Peyer's patch (tissue), 4 donors: ENCODE data around the gene ASPSCR1. TPM values are rescaled to one million over a fixed set of nuclear protein-coding genes. Genes with fewer than 3 reads are reported as not detected.
A peak's percentile ranks its signal among the peaks of the same experiment; 100 is the strongest.

Experiments
- DNase-seq, 3 donors: peaks; one replicate each; pipeline ENCODE4 v3.0.0-alpha.2; 2017 to 2019
- H3K27ac ChIP-seq, 4 donors: fragments of 200-600 bp; sonication (generic); one replicate each; pipeline ENCODE4 v1.5.1; 2016 to 2019
- H3K27me3 ChIP-seq, 2 donors: fragments of 200-600 bp; sonication (generic); one replicate each; pipeline ENCODE4 v1.5.1; 2019
- H3K36me3 ChIP-seq, 3 donors: fragments of 200-600 bp; sonication (generic); one replicate each; pipeline ENCODE4 v1.5.1; 2016 to 2019
- H3K4me1 ChIP-seq, 4 donors: fragments of 200-600 bp; sonication (generic); one replicate each; pipeline ENCODE4 v1.5.1; 2016 to 2019
- H3K4me3 ChIP-seq, 4 donors: fragments of 200-600 bp; sonication (generic); 1 replicate in 3 of 4; 2 replicates in 1 of 4; pipeline ENCODE4 v1.5.1; 2016 to 2019; ENCODE audit warnings: mild to moderate bottlenecking in 1 of 4
- H3K9me3 ChIP-seq, 4 donors: fragments of 200-600 bp; sonication (generic); one replicate each; pipeline ENCODE4 v1.5.1; 2016 to 2019; ENCODE audit warnings: mild to moderate bottlenecking in 1 of 4
- POLR2A ChIP-seq, 2 donors: fragments of 450-650 bp; IDR thresholded peaks; one replicate each; pipeline ENCODE4 v1.5.1; 2017; ENCODE audit warnings: antibody characterized with exemption in 2 of 2, mild to moderate bottlenecking in 2 of 2, moderate library complexity in 2 of 2
- total RNA-seq, 4 donors: library from RNA; depleted of rRNA; stranded (reverse); fragments of >200 nt; gene quantifications; one replicate each; pipeline ENCODE4 v1.1.0, GENCODE V29; 2016
- TF ChIP-seq, protein P1 (sequence below), 6 experiments: fragments of 450-650 bp in 4 of 6; fragments of 200-600 bp in 2 of 6; sonication (generic) in 1 of 6; IDR thresholded peaks; one replicate each; pipeline ENCODE4 v1.5.1; 2017 to 2019; ENCODE audit warnings: antibody characterized with exemption in 6 of 6, mild to moderate bottlenecking in 3 of 6, moderate library complexity in 1 of 6

The ASPSCR1 gene, protein sequence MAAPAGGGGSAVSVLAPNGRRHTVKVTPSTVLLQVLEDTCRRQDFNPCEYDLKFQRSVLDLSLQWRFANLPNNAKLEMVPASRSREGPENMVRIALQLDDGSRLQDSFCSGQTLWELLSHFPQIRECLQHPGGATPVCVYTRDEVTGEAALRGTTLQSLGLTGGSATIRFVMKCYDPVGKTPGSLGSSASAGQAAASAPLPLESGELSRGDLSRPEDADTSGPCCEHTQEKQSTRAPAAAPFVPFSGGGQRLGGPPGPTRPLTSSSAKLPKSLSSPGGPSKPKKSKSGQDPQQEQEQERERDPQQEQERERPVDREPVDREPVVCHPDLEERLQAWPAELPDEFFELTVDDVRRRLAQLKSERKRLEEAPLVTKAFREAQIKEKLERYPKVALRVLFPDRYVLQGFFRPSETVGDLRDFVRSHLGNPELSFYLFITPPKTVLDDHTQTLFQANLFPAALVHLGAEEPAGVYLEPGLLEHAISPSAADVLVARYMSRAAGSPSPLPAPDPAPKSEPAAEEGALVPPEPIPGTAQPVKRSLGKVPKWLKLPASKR
- total RNA-seq: 10 to 100 TPM; 31.6 to 70.1 (median 49.9) TPM

DNA sequence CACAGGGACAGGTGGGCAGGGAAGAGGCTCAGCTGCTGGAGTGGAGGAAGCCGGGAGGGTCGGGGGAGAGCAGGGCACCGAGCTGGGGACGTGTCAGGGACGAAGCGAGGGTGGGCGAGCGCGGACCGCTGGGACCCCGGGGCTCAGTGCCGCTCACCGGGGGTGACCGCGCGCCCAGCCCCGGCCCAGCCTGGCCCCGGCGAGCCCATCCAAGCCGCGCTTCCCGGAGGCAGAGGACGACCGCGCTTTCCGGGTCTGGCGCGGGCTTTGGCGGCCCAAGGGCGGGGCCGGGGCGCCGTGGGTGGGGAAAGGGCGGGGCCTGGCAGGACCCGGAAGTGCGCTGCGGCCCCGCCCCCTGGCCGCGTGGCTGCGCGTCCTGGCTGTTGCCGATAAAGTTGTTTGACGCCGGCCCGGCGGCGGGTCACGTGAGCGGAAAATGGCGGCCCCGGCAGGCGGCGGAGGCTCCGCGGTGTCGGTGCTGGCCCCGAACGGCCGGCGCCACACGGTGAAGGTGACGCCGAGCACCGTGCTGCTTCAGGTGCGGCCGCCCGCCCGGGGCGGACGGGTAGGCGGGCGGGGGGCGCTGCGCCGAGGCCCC lies at the start of gene ASPSCR1:
TSS of gene ASPSCR1 (plus strand) at position 419 of the 598 bp plus-strand sequence. CDS start at position 437, 18 bp downstream.
- H3K4me3 ChIP-seq: peak within 1 kb of the TSS; percentile 88 to 97 (median 96)
- TF ChIP-seq, protein P1, sequence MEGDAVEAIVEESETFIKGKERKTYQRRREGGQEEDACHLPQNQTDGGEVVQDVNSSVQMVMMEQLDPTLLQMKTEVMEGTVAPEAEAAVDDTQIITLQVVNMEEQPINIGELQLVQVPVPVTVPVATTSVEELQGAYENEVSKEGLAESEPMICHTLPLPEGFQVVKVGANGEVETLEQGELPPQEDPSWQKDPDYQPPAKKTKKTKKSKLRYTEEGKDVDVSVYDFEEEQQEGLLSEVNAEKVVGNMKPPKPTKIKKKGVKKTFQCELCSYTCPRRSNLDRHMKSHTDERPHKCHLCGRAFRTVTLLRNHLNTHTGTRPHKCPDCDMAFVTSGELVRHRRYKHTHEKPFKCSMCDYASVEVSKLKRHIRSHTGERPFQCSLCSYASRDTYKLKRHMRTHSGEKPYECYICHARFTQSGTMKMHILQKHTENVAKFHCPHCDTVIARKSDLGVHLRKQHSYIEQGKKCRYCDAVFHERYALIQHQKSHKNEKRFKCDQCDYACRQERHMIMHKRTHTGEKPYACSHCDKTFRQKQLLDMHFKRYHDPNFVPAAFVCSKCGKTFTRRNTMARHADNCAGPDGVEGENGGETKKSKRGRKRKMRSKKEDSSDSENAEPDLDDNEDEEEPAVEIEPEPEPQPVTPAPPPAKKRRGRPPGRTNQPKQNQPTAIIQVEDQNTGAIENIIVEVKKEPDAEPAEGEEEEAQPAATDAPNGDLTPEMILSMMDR (IDR thresholded peaks at IDR 0.05): peak in 3 of 6 experiments; percentile 2 to 21 (median 14)
- TF ChIP-seq POLR2A (IDR thresholded peaks at IDR 0.05): peak; percentile 84 to 85
- H3K4me1 ChIP-seq: peaks cover 0 to 18% (median 10%) of the 10 kb centered on the region in 4 donors
- H3K9me3 ChIP-seq: no peaks in the 10 kb centered on the region
- DNase-seq: peak; percentile 87 to 96 (median 96)
- peaks cover 0 to 5% (median 0%) of the 10 kb centered on the region in 3 donors for H3K36me3 ChIP-seq
- H3K27ac ChIP-seq: peak within 1 kb of the TSS; percentile 91 to 99 (median 96)
- H3K27me3 ChIP-seq: no peaks in the 10 kb centered on the region

DNA sequence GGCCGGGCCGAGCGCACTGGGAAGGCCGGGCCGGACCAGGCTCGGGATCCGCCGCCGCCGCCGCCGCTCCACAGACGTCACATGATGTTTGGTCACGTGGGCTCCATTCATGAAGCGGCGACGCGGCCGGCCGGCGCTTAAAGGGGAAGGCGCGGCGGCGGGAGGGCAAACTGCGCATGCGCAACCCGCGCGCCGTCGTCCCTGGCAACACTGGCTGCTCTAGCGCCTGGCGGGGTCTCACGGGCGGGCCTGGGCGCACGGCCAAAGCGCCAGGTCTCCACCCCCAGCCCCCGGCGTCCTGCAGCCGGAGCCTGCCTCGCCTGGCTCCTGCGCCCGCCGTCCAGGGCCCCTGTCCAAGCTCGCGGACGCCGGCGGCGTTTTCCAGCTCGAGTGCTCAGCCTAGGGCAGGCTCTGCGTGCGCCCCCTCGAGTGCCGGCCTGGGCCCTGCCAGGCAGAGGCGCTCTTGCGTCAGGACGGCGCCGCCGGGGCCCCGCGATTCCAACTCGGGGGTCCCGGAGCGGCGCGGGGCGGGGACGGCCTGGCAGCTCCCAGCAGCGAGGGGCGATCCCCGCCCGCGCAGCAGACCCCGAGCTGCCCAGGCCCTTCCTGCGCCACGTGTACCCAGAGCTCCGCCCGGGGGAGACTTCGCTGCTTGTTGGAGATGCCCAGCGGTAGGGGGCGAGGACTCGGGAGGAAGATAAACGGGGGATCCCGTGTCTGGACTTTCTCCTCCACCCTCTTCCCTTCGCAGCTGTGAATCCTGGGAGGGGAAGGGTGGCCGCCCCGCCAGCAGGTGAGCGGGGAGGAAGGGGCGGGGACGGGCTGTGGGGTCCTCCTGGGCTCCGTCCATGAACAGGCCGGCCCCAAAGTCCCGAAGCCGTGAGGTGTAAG lies 49.5 kb upstream of the ASPSCR1 start, which contains the start of gene MAFG:
TSS of gene MAFG (minus strand) at position 83 of the 891 bp plus-strand sequence. CDS start 4,550 bp downstream, outside the sequence.
- H3K4me3 ChIP-seq: peak within 1 kb of the TSS; percentile 96 to 100 (median 98)
- H3K27me3 ChIP-seq: no peaks in the 10 kb centered on the region
- TF ChIP-seq, protein P1 (IDR thresholded peaks at IDR 0.05): peak in 3 of 6 experiments; percentile 12 to 15 (median 14)
- TF ChIP-seq POLR2A (IDR thresholded peaks at IDR 0.05): peak; percentile 67 to 68
- peaks cover 0 to under 1% (median 0%) of the 10 kb centered on the region in 3 donors for H3K36me3 ChIP-seq
- peaks cover 13 to 57% (median 22%) of the 10 kb centered on the region in 4 donors for H3K4me1 ChIP-seq
- DNase-seq: peak; percentile 92 to 96 (median 94)
- H3K27ac ChIP-seq: peak within 1 kb of the TSS; percentile 94 to 100 (median 97)
- no peaks in the 10 kb centered on the region for H3K9me3 ChIP-seq

DNA sequence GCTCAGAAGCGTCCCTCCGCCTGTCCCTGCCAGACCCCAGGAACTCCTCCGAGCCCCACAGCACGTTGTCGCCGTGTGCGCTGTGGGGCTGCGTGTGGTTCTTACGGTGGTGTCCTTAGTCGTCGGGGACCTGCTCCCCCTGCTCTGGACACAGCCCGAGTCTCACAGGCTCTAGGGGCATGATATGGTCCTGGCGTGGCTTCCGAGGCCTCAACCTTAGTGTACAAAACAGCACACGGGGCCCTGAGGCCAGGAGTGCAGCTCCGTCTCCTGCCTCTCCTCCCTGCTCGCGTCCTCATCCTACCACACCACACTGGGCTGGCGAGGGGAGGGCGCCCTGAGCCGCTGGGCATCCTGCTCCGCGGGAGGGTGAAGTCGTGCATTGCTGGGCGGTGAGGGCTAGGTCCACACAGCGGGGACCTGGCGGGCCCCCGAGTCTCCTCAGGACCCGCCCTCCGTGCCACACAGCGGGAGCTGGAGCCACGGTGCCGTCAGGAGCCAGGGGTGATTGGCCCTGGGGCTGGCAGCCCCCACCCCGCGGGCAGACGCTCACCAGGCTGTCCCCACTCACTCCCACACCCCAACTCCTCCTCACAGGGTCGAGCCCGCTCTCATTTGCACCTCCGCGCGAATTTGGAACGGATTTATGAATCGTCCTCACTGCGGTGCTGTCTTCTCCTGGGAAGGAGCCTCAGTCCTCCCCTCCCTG lies 48.7 kb upstream of the ASPSCR1 start:
- TF ChIP-seq, protein P1 (IDR thresholded peaks at IDR 0.05): no peak
- TF ChIP-seq POLR2A (IDR thresholded peaks at IDR 0.05): no peak
- no peak for DNase-seq
- Histone ChIP-seq H3K9me3 (no peaks in the 10 kb centered on the region), H3K27me3 (no peaks in the 10 kb centered on the region), H3K4me3 (peak overlapping the region; percentile 96 to 100 (median 98)), H3K36me3 (no peaks in the 10 kb centered on the region), H3K4me1 (peaks cover 11 to 49% (median 22%) of the 10 kb centered on the region in 4 donors), H3K27ac (no peak overlapping the region)

DNA sequence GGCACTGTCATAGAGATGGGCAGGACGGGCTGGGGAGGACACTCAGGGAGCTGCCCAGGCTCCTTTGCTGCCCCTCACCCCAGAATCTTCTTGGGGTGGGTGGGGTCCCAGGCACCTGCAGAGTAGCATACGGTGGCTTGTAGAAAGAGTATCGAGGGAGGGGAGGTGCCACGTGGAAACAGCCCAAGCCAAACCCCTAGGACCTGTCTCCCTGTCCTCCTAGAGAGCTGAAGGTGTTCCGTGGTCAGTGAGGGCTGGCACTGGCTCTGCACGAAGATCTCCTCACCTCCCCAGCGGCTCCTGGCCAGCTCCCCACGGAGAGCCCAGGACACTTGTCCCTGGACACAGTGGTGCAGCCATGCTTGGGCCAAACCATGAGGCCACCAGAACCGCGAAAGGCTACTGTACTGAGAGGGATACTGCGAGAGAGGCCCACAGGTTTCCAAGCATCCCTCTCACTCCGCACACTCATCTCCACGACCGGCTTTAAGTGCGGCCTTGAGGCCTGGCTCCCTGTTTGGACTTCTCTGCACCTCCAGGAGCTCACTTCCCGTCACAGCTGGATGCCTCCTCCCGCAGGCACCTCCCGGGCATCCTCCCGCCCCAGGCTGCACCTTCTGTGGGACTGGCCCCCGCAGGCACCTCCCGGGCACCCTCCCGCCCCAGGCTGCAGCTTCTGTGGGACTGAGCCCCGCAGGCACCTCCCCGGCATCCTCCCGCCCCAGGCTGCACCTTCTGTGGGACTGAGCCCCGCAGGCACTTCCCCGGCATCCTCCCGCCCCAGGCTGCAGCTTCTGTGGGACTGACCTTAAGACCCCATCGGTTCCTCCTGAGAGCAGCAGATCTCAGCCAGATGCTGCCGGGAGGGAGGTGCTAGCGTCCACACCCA lies 47.9 kb upstream of the ASPSCR1 start:
- no peak overlapping the region for H3K27ac ChIP-seq
- TF ChIP-seq, protein P1 (IDR thresholded peaks at IDR 0.05): no peak
- no peak for TF ChIP-seq POLR2A (IDR thresholded peaks at IDR 0.05)
- no peaks in the 10 kb centered on the region for H3K27me3 ChIP-seq
- no peak for DNase-seq
- H3K9me3 ChIP-seq: no peaks in the 10 kb centered on the region
- H3K36me3 ChIP-seq: no peaks in the 10 kb centered on the region
- H3K4me1 ChIP-seq: peaks cover 3 to 41% (median 22%) of the 10 kb centered on the region in 4 donors
- no peak overlapping the region for H3K4me3 ChIP-seq
